Right lobe of liver (tissue), 4 donors: Measurements from ENCODE around the gene ZBTB7B.

ENCODE experiments used
- POLR2A ChIP-seq: fragments of 450-650 bp; IDR thresholded peaks from one replicate; pipeline ENCODE4 v1.6.1; 2017; ENCODE audit warnings: antibody characterized with exemption, mild to moderate bottlenecking
- TF ChIP-seq, protein P1 (sequence below), 4 donors: fragments of 200-600 bp in 3 of 4; fragments of 450-650 bp in 1 of 4; IDR thresholded peaks; one replicate each; pipeline versions ENCODE4 v1.5.1 to v1.8.0; 2016 to 2022; ENCODE audit warnings: antibody characterized with exemption in 4 of 4, mild to moderate bottlenecking in 2 of 4
- donor health status: DM: no; HTN: no; CAD: no.
- donor health status: DM: no; HTN: no; CAD: no.
- donor health status: DM: no; HTN: yes; CAD: no.

GRCh38 chr1:154973344-154974101 lies 29.1 kb upstream of the ZBTB7B start:
- TF ChIP-seq POLR2A, result peak; percentile 89
- TF ChIP-seq, protein P1, sequence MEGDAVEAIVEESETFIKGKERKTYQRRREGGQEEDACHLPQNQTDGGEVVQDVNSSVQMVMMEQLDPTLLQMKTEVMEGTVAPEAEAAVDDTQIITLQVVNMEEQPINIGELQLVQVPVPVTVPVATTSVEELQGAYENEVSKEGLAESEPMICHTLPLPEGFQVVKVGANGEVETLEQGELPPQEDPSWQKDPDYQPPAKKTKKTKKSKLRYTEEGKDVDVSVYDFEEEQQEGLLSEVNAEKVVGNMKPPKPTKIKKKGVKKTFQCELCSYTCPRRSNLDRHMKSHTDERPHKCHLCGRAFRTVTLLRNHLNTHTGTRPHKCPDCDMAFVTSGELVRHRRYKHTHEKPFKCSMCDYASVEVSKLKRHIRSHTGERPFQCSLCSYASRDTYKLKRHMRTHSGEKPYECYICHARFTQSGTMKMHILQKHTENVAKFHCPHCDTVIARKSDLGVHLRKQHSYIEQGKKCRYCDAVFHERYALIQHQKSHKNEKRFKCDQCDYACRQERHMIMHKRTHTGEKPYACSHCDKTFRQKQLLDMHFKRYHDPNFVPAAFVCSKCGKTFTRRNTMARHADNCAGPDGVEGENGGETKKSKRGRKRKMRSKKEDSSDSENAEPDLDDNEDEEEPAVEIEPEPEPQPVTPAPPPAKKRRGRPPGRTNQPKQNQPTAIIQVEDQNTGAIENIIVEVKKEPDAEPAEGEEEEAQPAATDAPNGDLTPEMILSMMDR (IDR thresholded peaks at IDR 0.05), result peak in 2 of 4 donors; percentile 13 to 15
